K562 (cell line): ENCODE data around the gene CYP4F3. TPM values are rescaled to one million over a fixed set of nuclear protein-coding genes. Genes with fewer than 3 reads are reported as not detected.

Experiments
- ATAC-seq: fragments of 200-7000 bp; cut with Tn5 transposase; 3 replicates; pipeline ENCODE4 v1.9.1; 2020; ENCODE audit warnings: moderate library complexity
- BruUV-seq: library from RNA; stranded (reverse); fragments of 400-500 nt; replicated peaks from 2 replicates; lab custom pipeline; 2021; lab: Mats Ljungman, UMichigan
- CTCF ChIA-PET: fragments of 300-600 bp; formaldehyde crosslinking; extraction: SDS; loops from one replicate; lab custom pipeline; 2021; ENCODE audit warnings: low intra/inter-chr PET ratio; lab: Yijun Ruan, JAX
- POLR2A ChIA-PET: fragments of 300-600, 350-650 bp; sonication (Branson Sonifier 250); formaldehyde crosslinking; extraction: SDS; loops from one replicate; lab custom pipeline; 2021; ENCODE audit warnings: antibody characterized with exemption, inconsistent platforms; lab: Yijun Ruan, JAX
- DNase-seq, 4 experiments: peaks; one replicate each; pipeline versions ENCODE4 v3.0.0 to v3.0.0-alpha.2; 2011 to 2018; ENCODE audit warnings: low spot score in 3 of 4, mixed read lengths in 3 of 4; ENCODE audit errors: extremely low read depth in 1 of 4
- FAIRE-seq: peaks from 2 replicates; lab custom pipeline; 2011; peaks lifted over from hg19 to GRCh38; lab: Jason Lieb, UNC
- H2AFZ ChIP-seq: 2 replicates; pipeline ENCODE4 v1.6.0; 2011; ENCODE audit warnings: low read depth, low read length, control low read depth, inconsistent platforms
- H3K27ac ChIP-seq: fragments of 200-600 bp; 3 replicates; pipeline ENCODE4 v1.8.0; 2011; ENCODE audit warnings: low read depth, mild to moderate bottlenecking, control low read depth, inconsistent platforms, low read length, moderate library complexity, mixed read lengths; ENCODE audit errors: extremely low read depth
- H3K27me3 ChIP-seq, 2 experiments: fragments of 300-600 bp in 1 of 2; 2 replicates in 1 of 2; 3 replicates in 1 of 2; pipeline versions ENCODE4 v1.6.0 to v1.8.0; 2011; ENCODE audit warnings: inconsistent platforms in 2 of 2, low read length in 2 of 2, mild to moderate bottlenecking in 1 of 2, mixed read lengths in 1 of 2, moderate library complexity in 1 of 2; ENCODE audit not compliant: control insufficient read depth in 2 of 2, insufficient read depth in 2 of 2
- H3K36me3 ChIP-seq: fragments of 300-600 bp; 3 replicates; pipeline ENCODE4 v1.8.0; 2011; ENCODE audit warnings: mild to moderate bottlenecking, low read length, inconsistent platforms; ENCODE audit not compliant: control insufficient read depth, insufficient read depth
- H3K4me1 ChIP-seq, 2 experiments: fragments of 200-600 bp in 1 of 2; replicated peaks in 1 of 2; 2 replicates in 1 of 2; 3 replicates in 1 of 2; pipeline versions ENCODE4 v1.5.1 to v1.8.0; 2011; ENCODE audit warnings: inconsistent platforms in 2 of 2, low read length in 2 of 2, mild to moderate bottlenecking in 1 of 2, mixed read lengths in 1 of 2, moderate library complexity in 1 of 2; ENCODE audit not compliant: control insufficient read depth in 2 of 2, insufficient read depth in 2 of 2
- H3K4me2 ChIP-seq: 2 replicates; pipeline ENCODE4 v1.6.1; 2011; ENCODE audit warnings: low read length, control low read depth, inconsistent platforms, mixed read lengths; ENCODE audit not compliant: insufficient read depth
- H3K4me3 ChIP-seq: fragments of 200-600 bp; sonication (generic), shearing (Covaris generic); 2 replicates; pipeline ENCODE4 v1.5.1; 2016; ENCODE audit warnings: control low read depth, inconsistent platforms
- H3K79me2 ChIP-seq: fragments of 200-600 bp; 3 replicates; pipeline ENCODE4 v1.8.0; 2011; ENCODE audit warnings: low read length, inconsistent platforms; ENCODE audit not compliant: control insufficient read depth, insufficient read depth
- H3K9ac ChIP-seq, 2 experiments: 2 replicates each; pipeline versions ENCODE4 v1.6.0 to v1.6.1; 2011; ENCODE audit warnings: low read depth in 2 of 2, low read length in 2 of 2, control low read depth in 1 of 2, inconsistent platforms in 1 of 2, mild to moderate bottlenecking in 1 of 2, mixed read lengths in 1 of 2; ENCODE audit not compliant: insufficient read depth in 1 of 2
- H3K9me1 ChIP-seq: one replicate; pipeline ENCODE4 v1.6.0; 2011; ENCODE audit warnings: inconsistent platforms, mild to moderate bottlenecking, low read length, moderate library complexity; ENCODE audit not compliant: control insufficient read depth, insufficient read depth
- H3K9me3 ChIP-seq: replicated peaks from 2 replicates; pipeline ENCODE4 v1.5.1; 2011; ENCODE audit warnings: low read depth, low read length, inconsistent platforms; ENCODE audit not compliant: control insufficient read depth, insufficient read depth
- H4K20me1 ChIP-seq: replicated peaks from 2 replicates; pipeline ENCODE4 v1.6.1; 2011; ENCODE audit warnings: low read length, inconsistent platforms, mixed read lengths; ENCODE audit not compliant: control insufficient read depth, insufficient read depth
- DIDO1 ChIP-seq: fragments of 450-650 bp; IDR thresholded peaks from 2 replicates; pipeline ENCODE4 v1.6.1; 2016; ENCODE audit warnings: low read depth, missing biosample characterization, missing genetic modification characterization
- MED1 ChIP-seq: sonication (generic); formaldehyde crosslinking; IDR thresholded peaks from 2 replicates; pipeline ENCODE4 v1.8.1; 2023; ENCODE audit warnings: missing genetic modification reagents, borderline replicate concordance
- PTTG1 ChIP-seq: fragments of 450-650 bp; IDR thresholded peaks from 2 replicates; pipeline ENCODE4 v1.6.1; 2016; ENCODE audit warnings: low read depth, mild to moderate bottlenecking, missing genetic modification characterization, missing compliant biosample characterization
- ZNF224 ChIP-seq: sonication (generic); formaldehyde crosslinking; IDR thresholded peaks from 2 replicates; pipeline ENCODE4 v1.8.0; 2022; ENCODE audit warnings: mild to moderate bottlenecking, missing genetic modification reagents
- WGBS: fragments of 100-300 bp; shearing (Covaris generic); methylation state at CpG from one replicate; pipeline ENCODE4 v1.1.6; 2016; ENCODE audit warnings: low coverage, mixed read lengths; ENCODE audit not compliant: insufficient coverage; ENCODE audit errors: missing lambda C conversion rate; 5-methylcytosine and 5-hydroxymethylcytosine counted together
- in situ Hi-C: fragments of 300-500 bp; cut with MboI; formaldehyde crosslinking; loops from 4 replicates; pipeline ENCODE4 v1.15.0; 2018; ENCODE audit warnings: inconsistent platforms, mixed read lengths
- intact Hi-C: fragments of 100-400 bp; cut with micrococcal nuclease; formaldehyde crosslinking; loops from 2 replicates; pipeline ENCODE4 v1.14.2; 2022
- polyA plus RNA-seq, 8 experiments: library from polyadenylated mRNA; depleted of rRNA in 4 of 8; stranded (reverse) in 5 of 8; unstranded in 3 of 8; fragments of >200 nt; fragmentation: Nextera tagmentation in 2 of 8; fragmentation: Illumina TruSeq in 1 of 8; extraction: Ambion mirVana in 2 of 8; extraction: Trizol in 1 of 8; gene quantifications; 2 replicates each; pipeline versions ENCODE4 v1.2.1 to v1.2.3, GENCODE V29; 2011 to 2014; ENCODE audit warnings: inconsistent platforms in 1 of 8, missing spikeins in 1 of 8
- total RNA-seq, 7 experiments: library from RNA; depleted of rRNA in 6 of 7; stranded (reverse); fragments of >200 nt in 6 of 7; fragmentation: Illumina TruSeq in 2 of 7; extraction: Trizol in 2 of 7; gene quantifications; 2 replicates each; pipeline versions ENCODE4 v1.2.1 to v1.2.3, GENCODE V29; 2011 to 2021; ENCODE audit warnings: low replicate concordance in 1 of 7
- TF ChIP-seq, protein P1 (sequence below): fragments of 250-450 bp; sonication (Bioruptor Pico); IDR thresholded peaks from 2 replicates; pipeline ENCODE4 v1.4.0; 2020; ENCODE audit warnings: mild to moderate bottlenecking, moderate library complexity

Gene CYP4F3
- total and polyA plus RNA-seq, 9 of the 15 experiments (the other 6 are each of a cell fraction or from before 2014, with no cell fraction given) = 0.01 to 0.40 (median 0.16) TPM; not detected in 6

DNA sequence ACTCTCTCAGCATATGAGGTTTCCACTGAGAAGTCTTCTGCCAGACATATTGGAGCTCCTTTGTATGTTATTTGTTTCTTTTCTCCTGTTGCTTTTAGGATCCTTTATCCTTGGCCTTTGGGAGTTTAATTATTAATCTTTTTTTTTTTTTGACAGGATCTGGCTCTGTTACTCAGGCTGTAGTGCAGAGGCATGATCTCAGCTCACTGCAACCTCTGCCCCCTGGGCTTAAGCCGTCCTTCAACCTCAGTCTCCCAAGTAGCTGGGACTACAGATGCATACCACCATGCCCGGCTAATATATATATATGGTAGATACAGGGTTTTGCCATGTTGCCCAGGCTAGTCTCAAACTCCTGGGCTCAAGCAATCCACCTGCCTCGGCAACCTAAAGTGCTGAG, 6.6 kb upstream of the CYP4F3 start (continued):
- no peak for TF ChIP-seq DIDO1 (tag)

DNA sequence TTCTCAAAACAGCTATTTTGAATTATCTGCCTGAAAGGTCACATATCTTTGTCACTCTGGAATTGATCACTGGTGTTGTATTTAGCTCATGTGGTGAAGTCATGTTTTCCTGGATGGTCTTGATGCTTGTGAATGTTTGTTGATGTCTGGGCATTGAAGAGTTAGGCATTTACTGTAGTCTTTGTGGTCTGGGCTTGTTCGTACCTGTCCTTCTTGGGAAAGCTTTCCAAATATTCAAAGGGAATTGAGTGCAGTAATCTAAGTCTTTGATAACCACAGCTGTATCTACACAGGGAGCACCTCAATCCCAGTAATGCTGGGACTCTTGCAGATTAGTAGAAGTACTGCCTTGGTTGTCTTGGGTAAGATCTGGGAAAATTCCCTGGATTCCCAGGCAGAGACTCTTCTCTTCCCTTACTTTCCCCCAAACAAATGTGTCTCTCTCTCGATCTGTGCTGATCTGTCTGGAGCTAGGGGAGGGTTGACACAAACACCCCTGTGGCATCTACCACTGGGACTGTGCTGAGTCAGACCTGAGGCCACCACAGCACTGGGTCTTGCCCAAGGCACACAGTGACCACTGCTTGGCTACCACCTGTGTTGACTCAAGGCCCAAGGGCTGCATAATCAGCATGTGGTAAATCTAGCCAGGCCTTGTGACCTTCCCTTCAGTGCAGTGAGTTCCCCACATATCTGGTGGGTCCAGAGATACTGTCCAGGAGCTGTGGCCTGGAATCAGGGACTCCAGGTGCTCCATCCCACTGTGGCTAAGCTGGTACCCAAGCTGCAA, 5.5 kb upstream of the CYP4F3 start:
- no peak for FAIRE-seq
- POLR2A ChIA-PET = interaction anchor here (0.7 kb wide), 1 partner anchor 335 kb away, joined by 4 read pairs; no protein-coding TSS in a partner anchor

More for the DNA sequence above, 5.5 kb upstream of the CYP4F3 start:
- no TSS peak for BruUV-seq
- CTCF ChIA-PET = interaction anchor here (0.6 kb wide), 1 partner anchor 1146 kb away, joined by 5 read pairs; no protein-coding TSS in a partner anchor
- Histone ChIP-seq H3K9me1 (no peaks in the 10 kb centered on the region), H3K4me1 (peaks cover under 1 to 4% of the 10 kb centered on the region in 2 experiments; a peak in 4 of 5 replicates), H4K20me1 (no peaks in the 10 kb centered on the region; the same call in 1 of the 2 replicates), H3K9ac (no peak overlapping the region), H3K4me3 (no peak overlapping the region), H2AFZ (no peak overlapping the region), H3K36me3 (no peaks in the 10 kb centered on the region), H3K9me3 (no peaks in the 10 kb centered on the region), H3K79me2 (no peaks in the 10 kb centered on the region), H3K27me3 (peaks cover 0 to 5% of the 10 kb centered on the region in 2 experiments; a peak in 1 of 5 replicates), H3K4me2 (no peak overlapping the region), H3K27ac (no peak overlapping the region)
- intact Hi-C loops = loop anchor here (10.0 kb wide), 1 partner anchor 230 kb away; no protein-coding TSS in a partner anchor
- 0% methylated on average over 2 of the region's 2 CpGs for WGBS
- in situ Hi-C loops = loop anchor here (10.0 kb wide), 1 partner anchor 240 kb away; no protein-coding TSS in a partner anchor
- no peak for ATAC-seq
- no peak for DNase-seq
- TF ChIP-seq PTTG1 (tag) (no peak), ZNF224 (CRISPR knock-in tag) (no peak), MED1 (CRISPR knock-in tag) (no peak)
- TF ChIP-seq, protein P1, sequence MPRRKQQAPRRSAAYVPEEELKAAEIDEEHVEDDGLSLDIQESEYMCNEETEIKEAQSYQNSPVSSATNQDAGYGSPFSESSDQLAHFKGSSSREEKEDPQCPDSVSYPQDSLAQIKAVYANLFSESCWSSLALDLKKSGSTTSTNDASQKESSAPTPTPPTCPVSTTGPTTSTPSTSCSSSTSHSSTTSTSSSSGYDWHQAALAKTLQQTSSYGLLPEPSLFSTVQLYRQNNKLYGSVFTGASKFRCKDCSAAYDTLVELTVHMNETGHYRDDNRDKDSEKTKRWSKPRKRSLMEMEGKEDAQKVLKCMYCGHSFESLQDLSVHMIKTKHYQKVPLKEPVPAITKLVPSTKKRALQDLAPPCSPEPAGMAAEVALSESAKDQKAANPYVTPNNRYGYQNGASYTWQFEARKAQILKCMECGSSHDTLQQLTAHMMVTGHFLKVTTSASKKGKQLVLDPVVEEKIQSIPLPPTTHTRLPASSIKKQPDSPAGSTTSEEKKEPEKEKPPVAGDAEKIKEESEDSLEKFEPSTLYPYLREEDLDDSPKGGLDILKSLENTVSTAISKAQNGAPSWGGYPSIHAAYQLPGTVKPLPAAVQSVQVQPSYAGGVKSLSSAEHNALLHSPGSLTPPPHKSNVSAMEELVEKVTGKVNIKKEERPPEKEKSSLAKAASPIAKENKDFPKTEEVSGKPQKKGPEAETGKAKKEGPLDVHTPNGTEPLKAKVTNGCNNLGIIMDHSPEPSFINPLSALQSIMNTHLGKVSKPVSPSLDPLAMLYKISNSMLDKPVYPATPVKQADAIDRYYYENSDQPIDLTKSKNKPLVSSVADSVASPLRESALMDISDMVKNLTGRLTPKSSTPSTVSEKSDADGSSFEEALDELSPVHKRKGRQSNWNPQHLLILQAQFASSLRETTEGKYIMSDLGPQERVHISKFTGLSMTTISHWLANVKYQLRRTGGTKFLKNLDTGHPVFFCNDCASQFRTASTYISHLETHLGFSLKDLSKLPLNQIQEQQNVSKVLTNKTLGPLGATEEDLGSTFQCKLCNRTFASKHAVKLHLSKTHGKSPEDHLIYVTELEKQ (CRISPR knock-in tag) = no peak
- TF ChIP-seq, all 486 proteins: peak for 0
